ENCODE data around the gene GLUD2. TPM values are rescaled to one million over a fixed set of nuclear protein-coding genes. Genes with fewer than 3 reads are reported as not detected.

Gene GLUD2
- total RNA-seq, 2 donors from 2014 or later = 1.7 to 2.0 TPM

DNA sequence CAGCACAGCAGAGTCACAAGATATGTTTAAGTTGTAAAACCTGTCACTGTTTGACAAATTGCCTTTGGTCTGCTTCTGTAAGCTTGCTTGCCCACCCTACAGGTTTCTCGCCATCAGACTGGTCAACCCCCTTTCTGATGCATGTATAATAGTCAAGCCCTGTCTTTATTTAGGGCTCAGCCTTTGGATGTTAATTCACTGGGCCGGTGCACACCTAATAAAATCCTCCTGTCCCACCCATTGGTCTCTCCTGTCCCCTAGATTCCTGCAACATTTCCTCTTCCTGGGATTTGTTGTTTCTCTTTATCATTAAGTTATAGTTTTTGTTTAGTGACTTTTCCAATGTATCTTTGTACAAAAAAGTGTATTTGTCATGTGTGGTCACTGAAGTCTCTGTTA lies 38.2 kb downstream of the GLUD2 start:
- intact Hi-C loops (cut with DNase I) = no loop called here
- DNase-seq (ENCODE audit: low spot score) = no peak

DNA sequence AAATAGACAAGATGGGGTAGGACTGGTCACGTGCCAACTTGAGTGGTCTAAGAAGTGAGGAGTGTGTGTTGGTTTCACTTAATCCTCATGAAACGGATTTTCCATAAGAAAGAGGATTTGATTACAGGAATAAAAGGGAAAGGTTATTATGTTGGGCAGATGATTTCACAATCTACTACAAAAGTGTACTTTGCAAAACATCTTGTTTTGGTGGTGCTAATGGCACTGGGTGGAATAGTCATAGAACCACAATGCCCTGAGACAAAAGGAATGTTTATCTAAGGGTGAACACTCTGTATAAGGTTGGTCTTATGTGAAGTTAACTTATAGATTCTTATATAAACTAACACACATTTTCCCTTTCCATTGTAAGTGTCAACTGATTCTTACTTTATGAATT lies 45.6 kb downstream of the GLUD2 start:
- intact Hi-C loops (cut with DNase I) = no loop called here
- no peak for DNase-seq (ENCODE audit: low spot score)

Other genes with a start within 250 kb of the GLUD2 start
- not detected for gene CT47B1, start 171.7 kb upstream of the GLUD2 start, total RNA-seq
- not detected for gene CT47A11, start 110.5 kb upstream of the GLUD2 start, total RNA-seq
- gene CT47A10, start 105.6 kb upstream of the GLUD2 start, total RNA-seq = not detected
- gene CT47A9, start 100.7 kb upstream of the GLUD2 start, total RNA-seq = not detected
- gene CT47A8, start 95.9 kb upstream of the GLUD2 start, total RNA-seq = not detected
- gene CT47A7, start 91.0 kb upstream of the GLUD2 start, total RNA-seq = not detected
- not detected for gene CT47A6, start 86.1 kb upstream of the GLUD2 start, total RNA-seq
- gene CT47A5, start 81.3 kb upstream of the GLUD2 start, total RNA-seq = not detected
- not detected for gene CT47A4, start 76.4 kb upstream of the GLUD2 start, total RNA-seq
- gene CT47A3, start 71.5 kb upstream of the GLUD2 start, total RNA-seq = not detected
- not detected for gene CT47A2, start 66.7 kb upstream of the GLUD2 start, total RNA-seq
- gene CT47A1, start 61.9 kb upstream of the GLUD2 start, total RNA-seq = not detected